T-helper 22 cell (primary cell): ENCODE results near the gene NUP62CL.
A peak's percentile ranks its signal among the peaks of the same experiment; 100 is the strongest.

Source experiments
- DNase-seq: peaks from one replicate; pipeline ENCODE4 v3.0.0-alpha.2; 2020; ENCODE audit warnings: low read depth

The NUP62CL gene

DNA sequence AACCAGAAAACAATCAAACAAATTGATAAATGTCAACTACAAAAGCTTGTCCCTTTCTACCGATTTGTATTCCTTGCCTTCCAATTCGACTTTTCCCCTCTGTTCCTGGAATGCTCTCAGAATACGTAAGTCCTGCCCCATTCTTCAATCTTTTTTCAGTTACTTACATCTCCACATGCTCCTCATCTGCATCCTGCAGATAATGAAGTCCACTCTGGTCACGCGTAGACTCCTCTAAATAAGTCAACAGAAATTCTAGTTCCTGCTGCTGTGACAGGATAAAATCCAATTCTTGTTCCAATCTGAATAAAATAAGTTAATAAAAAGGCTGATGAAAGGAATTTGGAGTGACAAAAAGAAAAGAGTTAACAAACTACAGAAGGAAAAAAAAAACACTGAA lies 53.2 kb downstream of the NUP62CL start:
- no peak for DNase-seq

GRCh38 chrX:107146670-107147069 lies 59.6 kb downstream of the NUP62CL start:
- no peak for DNase-seq

DNA sequence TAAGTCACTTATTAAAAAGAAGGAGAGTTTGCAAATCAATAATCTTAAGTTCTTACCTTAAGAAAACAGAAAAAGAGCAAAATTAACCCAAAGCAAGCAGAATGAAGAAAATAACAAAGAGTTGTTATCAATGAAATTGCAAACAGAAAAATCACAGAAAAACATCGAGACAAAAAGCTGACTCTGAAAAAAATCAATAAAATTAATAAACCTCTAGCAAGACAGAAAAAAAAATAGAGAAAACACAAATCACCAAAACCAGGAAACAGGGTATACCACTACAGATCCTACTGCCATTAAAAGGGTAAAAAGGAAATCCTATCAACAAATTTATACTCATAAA lies 70.3 kb downstream of the NUP62CL start:
- no peak for DNase-seq

DNA sequence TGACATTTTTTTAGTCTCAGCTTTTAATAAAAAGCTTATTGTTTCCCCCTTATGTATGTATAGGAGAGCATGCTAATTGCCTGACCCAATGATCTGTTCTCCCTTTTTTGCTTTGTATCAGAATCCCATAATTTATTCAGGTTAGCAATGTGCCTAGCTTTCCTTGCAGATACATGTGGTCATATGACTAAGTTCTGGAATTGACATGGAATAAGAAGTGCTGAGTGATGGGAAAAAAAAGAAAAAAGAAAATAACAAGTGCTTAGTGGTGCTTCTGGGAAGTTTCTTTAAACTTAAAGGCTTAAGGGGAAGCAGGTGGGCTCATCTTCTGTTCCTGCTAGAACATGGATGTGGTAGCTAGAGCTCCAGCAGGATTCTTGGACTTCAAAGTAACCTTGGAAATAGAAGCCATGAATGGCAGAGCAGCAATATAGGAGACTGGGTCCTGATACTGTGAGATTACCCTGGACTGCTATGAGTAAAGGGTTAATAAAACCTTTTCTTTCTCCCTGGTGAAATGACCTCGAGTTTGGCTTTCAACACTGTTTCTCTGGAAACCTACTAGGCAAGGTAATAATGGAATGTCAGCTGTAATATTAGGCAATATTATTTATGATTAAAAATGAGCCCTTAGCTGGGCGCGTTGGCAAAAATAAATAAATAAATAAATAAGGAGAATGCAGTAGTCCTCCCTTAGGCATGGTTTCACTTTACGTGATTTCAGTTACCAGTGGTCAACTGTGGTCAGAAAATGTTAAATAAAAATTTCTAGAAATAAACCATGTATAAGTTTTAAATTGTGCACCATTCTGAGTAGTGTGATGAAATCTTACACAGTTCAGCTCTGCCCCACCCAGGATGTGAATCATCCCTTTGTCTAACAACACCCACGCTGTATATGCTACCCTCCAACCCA lies 70.9 kb downstream of the NUP62CL start:
- no peak for DNase-seq

DNA sequence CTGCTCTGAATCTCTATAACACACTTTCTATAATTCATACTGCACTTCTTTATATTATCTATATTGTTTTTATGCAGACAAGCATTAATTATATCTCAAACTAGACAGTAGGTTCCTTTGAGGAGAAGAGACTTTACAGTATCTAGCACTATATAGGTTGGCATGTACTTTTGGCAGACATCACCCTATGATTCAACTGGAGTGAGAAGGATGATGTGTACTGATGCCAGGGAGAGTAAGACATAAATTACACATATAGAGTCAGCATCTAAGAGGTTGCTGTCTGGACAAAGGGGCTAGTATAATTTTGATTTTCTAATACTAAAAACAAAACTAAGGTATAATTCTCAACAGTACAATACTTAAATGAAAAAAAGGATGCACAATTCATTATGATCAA lies 82.5 kb downstream of the NUP62CL start:
- DNase-seq = no peak

DNA sequence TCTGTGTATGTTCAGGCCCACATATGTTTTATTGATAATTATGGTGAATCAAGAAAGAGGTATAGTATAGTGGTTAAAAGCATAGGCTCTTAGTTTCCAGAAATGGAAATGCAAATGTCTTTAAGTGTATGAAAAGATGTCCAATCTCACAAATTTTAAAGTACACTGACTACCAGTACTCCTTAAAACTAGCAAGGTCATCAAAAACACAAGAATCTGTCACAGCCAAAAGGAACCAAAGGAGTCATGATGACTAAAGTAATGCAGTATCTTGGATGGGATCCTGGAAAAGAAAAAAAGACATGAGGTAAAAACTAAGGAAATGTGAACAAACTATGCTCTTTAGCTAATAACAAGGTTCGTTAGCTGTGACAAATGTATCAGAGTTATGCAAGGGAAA lies 87.0 kb downstream of the NUP62CL start:
- no peak for DNase-seq

DNA sequence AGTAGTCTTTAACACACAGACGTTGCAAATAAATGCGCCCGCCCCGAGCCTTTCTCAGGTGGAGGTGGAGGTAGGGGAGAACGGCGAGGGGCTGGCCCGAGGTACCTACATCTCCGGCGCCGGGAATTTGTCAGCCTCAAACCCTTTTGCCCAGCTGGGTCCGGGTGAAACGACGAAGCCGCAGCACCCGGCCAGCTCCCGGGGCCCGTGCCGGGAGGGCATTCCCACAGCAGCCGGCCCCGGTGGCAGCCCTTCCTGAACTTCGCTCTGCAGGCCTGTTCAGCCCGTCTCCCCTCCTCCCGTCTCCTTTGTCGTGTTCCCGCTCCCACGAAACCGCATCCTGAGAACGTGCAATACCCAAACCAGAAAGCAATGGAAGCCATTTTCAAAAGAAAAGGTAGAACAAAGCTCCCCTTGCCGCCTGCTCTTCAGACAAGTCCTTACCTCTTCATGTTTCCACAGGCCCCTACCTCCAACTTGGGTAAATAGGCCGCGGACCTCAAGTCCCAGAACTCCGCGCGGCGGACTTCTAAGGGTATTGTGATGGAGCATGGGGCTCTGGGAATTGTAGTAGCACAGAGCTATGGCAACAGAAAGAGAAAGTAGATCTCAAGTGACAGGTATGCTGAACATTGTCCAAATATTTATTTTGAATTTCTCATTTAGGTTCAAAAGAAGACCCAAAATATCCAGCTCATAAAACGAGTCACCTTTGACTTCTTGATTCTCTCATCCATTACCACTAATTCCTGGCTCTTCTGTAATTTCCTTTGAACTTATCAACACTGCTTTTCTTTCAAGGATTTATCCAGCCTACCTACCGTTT lies 87.7 kb downstream of the NUP62CL start, which contains the start of gene RBM41:
Gene RBM41 (minus strand): TSS at position 501 of the 826 bp plus-strand sequence. CDS start 49 bp downstream, at position 452.
- DNase-seq = peak; percentile 62

- DNase-seq = no peak
Observed at GRCh38 chrX:107117993-107118321, 88.3 kb downstream of the NUP62CL start.

DNA sequence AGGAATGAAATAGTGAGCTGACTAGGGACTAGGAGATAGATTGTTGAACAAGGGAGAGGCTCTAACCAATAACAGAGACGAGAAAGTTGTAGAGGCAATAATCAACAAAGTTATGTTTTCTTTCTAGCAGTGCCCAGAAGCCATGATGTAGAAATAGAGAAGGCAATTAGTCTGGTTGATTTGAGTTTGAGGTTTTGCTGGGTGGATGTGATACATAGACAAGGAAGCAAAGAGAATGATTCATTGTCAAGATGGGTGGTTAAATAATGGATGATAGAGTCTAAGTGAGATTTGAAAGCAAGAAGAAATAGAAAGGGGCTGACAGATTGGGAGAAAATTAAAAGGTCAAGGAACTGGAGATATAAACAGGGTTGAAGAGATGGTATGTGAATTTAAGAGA lies 98.8 kb downstream of the NUP62CL start:
- DNase-seq = no peak

DNA sequence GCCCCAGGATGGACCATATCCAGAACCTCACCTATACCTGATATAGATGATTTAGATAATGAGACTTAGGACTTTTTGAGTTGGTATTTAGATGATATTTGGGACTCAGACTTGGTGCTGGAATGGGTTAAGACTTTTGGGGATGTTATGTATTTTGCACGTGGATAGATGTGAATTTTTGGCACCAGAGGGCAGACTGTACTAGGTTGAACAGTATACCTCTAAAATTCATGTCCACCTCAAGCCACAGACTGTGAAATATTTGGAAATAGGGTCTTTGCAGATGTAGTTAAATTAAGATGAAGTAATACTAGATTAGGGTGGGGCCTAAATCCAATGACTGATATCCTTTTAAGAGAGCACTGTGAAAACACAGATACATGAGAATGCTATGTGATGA lies 103.3 kb downstream of the NUP62CL start:
- no peak for DNase-seq

- no peak for DNase-seq
Observed at GRCh38 chrX:107076158-107076557, 130.1 kb downstream of the NUP62CL start.
